H9 (cell line): ENCODE results near the gene NUP188. TPM values are rescaled to one million over a fixed set of nuclear protein-coding genes. Genes with fewer than 3 reads are reported as not detected.

Experiments used
- DNase-seq: peaks from one replicate; pipeline ENCODE4 v3.0.0-alpha.2; 2017
- H2AFZ ChIP-seq: one replicate; pipeline ENCODE4 v1.6.1; 2013; ENCODE audit warnings: mild to moderate bottlenecking, low read length, control low read depth, moderate library complexity
- H2AK5ac ChIP-seq: 2 replicates; pipeline ENCODE4 v1.6.1; 2013; ENCODE audit warnings: low read length, control low read depth, mixed read lengths; ENCODE audit not compliant: insufficient read length
- H2BK120ac ChIP-seq: one replicate; pipeline ENCODE4 v1.6.1; 2013; ENCODE audit warnings: low read depth, mild to moderate bottlenecking, low read length, control low read depth, inconsistent platforms; ENCODE audit not compliant: poor library complexity, severe bottlenecking
- H2BK12ac ChIP-seq: 2 replicates; pipeline ENCODE4 v1.6.1; 2013; ENCODE audit warnings: low read length, control low read depth, mixed read lengths, low read depth; ENCODE audit not compliant: insufficient read length
- H2BK15ac ChIP-seq: 2 replicates; pipeline ENCODE4 v1.6.1; 2013; ENCODE audit warnings: low read depth, low read length, control low read depth
- H2BK20ac ChIP-seq: one replicate; pipeline ENCODE4 v1.6.1; 2013; ENCODE audit warnings: low read depth, mild to moderate bottlenecking, low read length, control low read depth, inconsistent platforms; ENCODE audit not compliant: poor library complexity, severe bottlenecking
- H2BK5ac ChIP-seq: 2 replicates; pipeline ENCODE4 v1.6.1; 2013; ENCODE audit warnings: low read length, control low read depth, mixed read lengths; ENCODE audit not compliant: insufficient read length
- H3K14ac ChIP-seq: 2 replicates; pipeline ENCODE4 v1.6.1; 2013; ENCODE audit warnings: low read length, control low read depth; ENCODE audit not compliant: insufficient read depth
- H3K18ac ChIP-seq: 2 replicates; pipeline ENCODE4 v1.6.1; 2013; ENCODE audit warnings: low read depth, mild to moderate bottlenecking, mixed read lengths, low read length, control low read depth; ENCODE audit not compliant: insufficient read length
- H3K23ac ChIP-seq: 2 replicates; pipeline ENCODE4 v1.6.1; 2013; ENCODE audit warnings: low read length, control low read depth, mixed read lengths, low read depth; ENCODE audit not compliant: insufficient read length
- H3K23me2 ChIP-seq: 2 replicates; pipeline ENCODE4 v1.6.1; 2013; ENCODE audit warnings: low read depth, mild to moderate bottlenecking, mixed read lengths, low read length, control low read depth; ENCODE audit not compliant: insufficient read length, poor library complexity, severe bottlenecking
- H3K27ac ChIP-seq: 2 replicates; pipeline ENCODE4 v1.5.1; 2013; ENCODE audit warnings: low read length, control low read depth, mixed read lengths, low read depth; ENCODE audit not compliant: insufficient read length
- H3K27me3 ChIP-seq: 2 replicates; pipeline ENCODE4 v1.6.1; 2013; ENCODE audit warnings: low read length, control low read depth, inconsistent platforms; ENCODE audit not compliant: insufficient read depth
- H3K4ac ChIP-seq: 2 replicates; pipeline ENCODE4 v1.6.1; 2013; ENCODE audit warnings: low read depth, mild to moderate bottlenecking, control low read depth, inconsistent platforms, low read length, moderate library complexity
- H3K4me1 ChIP-seq: 2 replicates; pipeline ENCODE4 v1.6.1; 2013; ENCODE audit warnings: low read length, control low read depth, inconsistent platforms; ENCODE audit not compliant: insufficient read depth
- H3K4me2 ChIP-seq: 2 replicates; pipeline ENCODE4 v1.6.1; 2013; ENCODE audit warnings: low read length, control low read depth, mixed read lengths; ENCODE audit not compliant: insufficient read length, insufficient read depth
- H3K56ac ChIP-seq: 2 replicates; pipeline ENCODE4 v1.6.1; 2013; ENCODE audit warnings: low read depth, mild to moderate bottlenecking, mixed read lengths, low read length, control low read depth; ENCODE audit not compliant: insufficient read length
- H3K79me1 ChIP-seq: 2 replicates; pipeline ENCODE4 v1.6.1; 2013; ENCODE audit warnings: low read depth, mild to moderate bottlenecking, moderate library complexity, low read length, control low read depth, inconsistent platforms; ENCODE audit not compliant: insufficient read depth, poor library complexity, severe bottlenecking
- H3K79me2 ChIP-seq: 2 replicates; pipeline ENCODE4 v1.6.1; 2013; ENCODE audit warnings: low read length, control low read depth, inconsistent platforms; ENCODE audit not compliant: insufficient read depth
- H3K9ac ChIP-seq: 2 replicates; pipeline ENCODE4 v1.6.1; 2013; ENCODE audit warnings: low read length, control low read depth, mixed read lengths; ENCODE audit not compliant: insufficient read length; ENCODE audit errors: extremely low read depth
- H3K9me3 ChIP-seq: one replicate; pipeline ENCODE4 v1.6.1; 2013; ENCODE audit warnings: low read depth, low read length, inconsistent platforms; ENCODE audit not compliant: control insufficient read depth
- H3T11ph ChIP-seq: one replicate; pipeline ENCODE4 v1.6.1; 2013; ENCODE audit warnings: mild to moderate bottlenecking, low read length, control low read depth, inconsistent platforms
- H4K20me1 ChIP-seq: one replicate; pipeline ENCODE4 v1.6.1; 2013; ENCODE audit not compliant: control insufficient read depth, insufficient read length, insufficient read depth
- H4K5ac ChIP-seq: 2 replicates; pipeline ENCODE4 v1.6.1; 2013; ENCODE audit warnings: low read depth, mild to moderate bottlenecking, mixed read lengths, low read length, control low read depth; ENCODE audit not compliant: insufficient read length
- H4K8ac ChIP-seq: replicated peaks from 2 replicates; pipeline ENCODE4 v1.6.1; 2013; ENCODE audit warnings: low read length, control low read depth, mixed read lengths, low read depth; ENCODE audit not compliant: insufficient read length
- H4K91ac ChIP-seq: 2 replicates; pipeline ENCODE4 v1.6.1; 2013; ENCODE audit warnings: low read depth, mild to moderate bottlenecking, moderate library complexity, mixed read lengths, low read length, control low read depth; ENCODE audit not compliant: insufficient read length
- H3K27ac Mint-ChIP-seq, 3 experiments: 2 replicates in 2 of 3; 3 replicates in 1 of 3; pipeline ENCODE4 v1.8.0; 2020 to 2021; ENCODE audit warnings: mixed read lengths in 3 of 3, mild to moderate bottlenecking in 1 of 3, moderate library complexity in 1 of 3
- H3K27me3 Mint-ChIP-seq: 2 replicates; pipeline ENCODE4 v1.8.0; 2021; ENCODE audit warnings: low read depth, mild to moderate bottlenecking, moderate library complexity, mixed read lengths
- H3K36me3 Mint-ChIP-seq, 3 experiments: 2 replicates in 2 of 3; 3 replicates in 1 of 3; pipeline ENCODE4 v1.8.0; 2020 to 2021; ENCODE audit warnings: low read depth in 3 of 3, mixed read lengths in 3 of 3; ENCODE audit not compliant: insufficient read depth in 1 of 3
- H3K4me1 Mint-ChIP-seq, 2 experiments: 2 replicates each; pipeline ENCODE4 v1.8.0; 2020; ENCODE audit warnings: mixed read lengths in 2 of 2
- H3K4me3 Mint-ChIP-seq, 2 experiments: 2 replicates in 1 of 2; 3 replicates in 1 of 2; pipeline ENCODE4 v1.8.0; 2020 to 2021; ENCODE audit warnings: mild to moderate bottlenecking in 2 of 2, mixed read lengths in 2 of 2, moderate library complexity in 1 of 2
- H3K9me3 Mint-ChIP-seq, 2 experiments: 2 replicates in 1 of 2; 3 replicates in 1 of 2; pipeline ENCODE4 v1.8.0; 2020; ENCODE audit warnings: mild to moderate bottlenecking in 2 of 2, mixed read lengths in 2 of 2, moderate library complexity in 1 of 2
- CTCF ChIP-seq: fragments of 200-600 bp; sonication (generic); conservative IDR thresholded peaks from 3 replicates; pipeline ENCODE4 v1.8.0; 2021; ENCODE audit warnings: antibody characterized with exemption, mild to moderate bottlenecking
- WGBS: extraction: QIAGEN DNeasy Blood & Tissue Kit; methylation state at CpG from one replicate; pipeline ENCODE4 v1.1.7; 2013; ENCODE audit warnings: missing lambda C conversion rate, low lambda C conversion rate, mixed read lengths; ENCODE audit not compliant: insufficient read length; ENCODE audit errors: extremely low coverage; 5-methylcytosine and 5-hydroxymethylcytosine counted together
- total RNA-seq: library from RNA; stranded (reverse); gene quantifications from 2 replicates; pipeline ENCODE4 v1.2.1, GENCODE V29; 2021

NUP188 gene
- total RNA-seq, 1 experiment from 2014 or later: 101 TPM

GRCh38 chr9:128986671-128987070, 39.2 kb downstream of the NUP188 start:
- H3K27ac Mint-ChIP-seq: no peak overlapping the region
- Histone ChIP-seq H3T11ph (no peak overlapping the region), H3K9ac (no peak overlapping the region), H4K5ac (no peak overlapping the region), H3K9me3 (no peaks in the 10 kb centered on the region), H4K8ac (no peak overlapping the region), H3K79me2 (no peaks in the 10 kb centered on the region), H2BK15ac (no peak overlapping the region), H3K27ac (no peak overlapping the region), H4K20me1 (no peaks in the 10 kb centered on the region), H3K27me3 (no peaks in the 10 kb centered on the region), H2BK120ac (no peak overlapping the region), H3K23me2 (no peaks in the 10 kb centered on the region), H3K14ac (no peak overlapping the region), H2BK5ac (no peak overlapping the region), H2BK12ac (no peak overlapping the region), H3K4me1 (no peaks in the 10 kb centered on the region), H3K23ac (no peak overlapping the region), H4K91ac (no peak overlapping the region), H2AK5ac (no peak overlapping the region), H3K56ac (no peak overlapping the region), H3K4ac (no peak overlapping the region), H3K4me2 (no peak overlapping the region), H2BK20ac (no peak overlapping the region), H3K79me1 (no peaks in the 10 kb centered on the region), H3K18ac (no peak overlapping the region), H2AFZ (no peak overlapping the region)
- no peaks in the 10 kb centered on the region for H3K4me1 Mint-ChIP-seq
- no peaks in the 10 kb centered on the region for H3K9me3 Mint-ChIP-seq
- H3K27me3 Mint-ChIP-seq: no peaks in the 10 kb centered on the region
- H3K36me3 Mint-ChIP-seq: peaks cover 32 to 79% (median 71%) of the 10 kb centered on the region in 3 experiments; a peak in 6 of 7 replicates
- no peak for TF ChIP-seq CTCF
- WGBS: no CpG with 5 or more reads among the region's 5 CpGs
- DNase-seq: no peak
- H3K4me3 Mint-ChIP-seq: no peak overlapping the region
